Right lobe of liver (tissue), 4 donors: ENCODE data around the gene MYLK4.

Experiments
- CTCF ChIP-seq, 4 donors: fragments of 200-600 bp in 3 of 4; fragments of 450-650 bp in 1 of 4; IDR thresholded peaks; one replicate each; pipeline versions ENCODE4 v1.5.1 to v1.8.0; 2016 to 2022; ENCODE audit warnings: antibody characterized with exemption in 4 of 4, mild to moderate bottlenecking in 2 of 4
- POLR2A ChIP-seq: fragments of 450-650 bp; IDR thresholded peaks from one replicate; pipeline ENCODE4 v1.6.1; 2017; ENCODE audit warnings: antibody characterized with exemption, mild to moderate bottlenecking
- donor health status: DM: no; HTN: no; CAD: no.
- donor health status: DM: no; HTN: no; CAD: no.
- donor health status: DM: no; HTN: yes; CAD: no.

- TF ChIP-seq POLR2A = no peak
- no peak for TF ChIP-seq CTCF (IDR thresholded peaks at IDR 0.05)
Measured at GRCh38 chr6:2733324-2733723, 17.4 kb downstream of the MYLK4 start.
